OCI-M2 (cell line): ENCODE data around the gene KRT14.

Source experiments
- DNase-seq: peaks from one replicate; lab custom pipeline; 2025; ENCODE audit not compliant: unreplicated experiment; lab: John Stamatoyannopoulos, UW

KRT14 gene

GRCh38 chr17:41532947-41533570 is 53.6 kb downstream of the KRT14 start:
- DNase-seq: no peak
